ENCODE measurements around the gene SAMD4A. TPM values are rescaled to one million over a fixed set of nuclear protein-coding genes. Genes with fewer than 3 reads are reported as not detected.

Gene SAMD4A
- total RNA-seq, 2 donors from 2014 or later: 0.26 to 1.0 TPM

GRCh38 chr14:54711812-54712464, 145.0 kb downstream of the SAMD4A start:
- Mint-ChIP-seq H3K9me3 (no peaks in the 10 kb centered on the region), H3K4me1 (ENCODE audit: low read depth in 2 of 2) (peaks cover 4 to 5% of the 10 kb centered on the region in 2 donors), H3K4me3 (no peak overlapping the region), H3K36me3 (no peaks in the 10 kb centered on the region), H3K27me3 (peaks cover 22 to 47% of the 10 kb centered on the region in 2 donors), H3K27ac (no peak overlapping the region)
- DNase-seq (ENCODE audit: low spot score): no peak
- no peak for ATAC-seq

- Mint-ChIP-seq H3K27me3 (peaks cover 23 to 48% of the 10 kb centered on the region in 2 donors), H3K27ac (no peak overlapping the region), H3K4me3 (no peak overlapping the region), H3K36me3 (no peaks in the 10 kb centered on the region), H3K9me3 (no peaks in the 10 kb centered on the region), H3K4me1 (ENCODE audit: low read depth in 2 of 2) (peaks cover 4 to 5% of the 10 kb centered on the region in 2 donors)
- DNase-seq (ENCODE audit: low spot score) (no peak), ATAC-seq (no peak)
Observed at GRCh38 chr14:54712465-54713200, 145.7 kb downstream of the SAMD4A start.

GRCh38 chr14:54713379-54713778, 146.5 kb downstream of the SAMD4A start:
- DNase-seq (ENCODE audit: low spot score) (no peak), ATAC-seq (no peak)
- H3K9me3 Mint-ChIP-seq: no peaks in the 10 kb centered on the region
- peaks cover 4 to 5% of the 10 kb centered on the region in 2 donors for H3K4me1 Mint-ChIP-seq (ENCODE audit: low read depth in 2 of 2)
- H3K27me3 Mint-ChIP-seq: peaks cover 24 to 48% of the 10 kb centered on the region in 2 donors
- H3K36me3 Mint-ChIP-seq: no peaks in the 10 kb centered on the region
- H3K4me3 Mint-ChIP-seq: no peak overlapping the region
- no peak overlapping the region for H3K27ac Mint-ChIP-seq

- Mint-ChIP-seq H3K36me3 (no peaks in the 10 kb centered on the region), H3K4me3 (no peak overlapping the region), H3K27ac (no peak overlapping the region), H3K27me3 (peaks cover 31 to 56% of the 10 kb centered on the region in 2 donors), H3K9me3 (no peaks in the 10 kb centered on the region), H3K4me1 (ENCODE audit: low read depth in 2 of 2) (no peaks in the 10 kb centered on the region)
- no peak for ATAC-seq
- no peak for DNase-seq (ENCODE audit: low spot score)
Observed at GRCh38 chr14:54715239-54715638, 148.3 kb downstream of the SAMD4A start.

- DNase-seq (ENCODE audit: low spot score): no peak
- ATAC-seq: no peak
- Mint-ChIP-seq H3K4me3 (no peak overlapping the region), H3K27ac (no peak overlapping the region), H3K9me3 (no peaks in the 10 kb centered on the region), H3K4me1 (ENCODE audit: low read depth in 2 of 2) (no peaks in the 10 kb centered on the region), H3K36me3 (no peaks in the 10 kb centered on the region), H3K27me3 (peaks cover 35 to 61% of the 10 kb centered on the region in 2 donors)
Observed at GRCh38 chr14:54715811-54716210, 148.9 kb downstream of the SAMD4A start.

GRCh38 chr14:54716862-54717261, 149.9 kb downstream of the SAMD4A start:
- Mint-ChIP-seq H3K27ac (no peak overlapping the region), H3K27me3 (peaks cover 31 to 57% of the 10 kb centered on the region in 2 donors), H3K9me3 (no peaks in the 10 kb centered on the region), H3K4me1 (ENCODE audit: low read depth in 2 of 2) (no peaks in the 10 kb centered on the region), H3K36me3 (no peaks in the 10 kb centered on the region), H3K4me3 (no peak overlapping the region)
- no peak for DNase-seq (ENCODE audit: low spot score)
- no peak for ATAC-seq

- H3K4me1 Mint-ChIP-seq (ENCODE audit: low read depth in 2 of 2): no peaks in the 10 kb centered on the region
- no peak overlapping the region for H3K4me3 Mint-ChIP-seq
- no peaks in the 10 kb centered on the region for H3K9me3 Mint-ChIP-seq
- no peaks in the 10 kb centered on the region for H3K36me3 Mint-ChIP-seq
- peaks cover 31 to 56% of the 10 kb centered on the region in 2 donors for H3K27me3 Mint-ChIP-seq
- DNase-seq (ENCODE audit: low spot score) (no peak), ATAC-seq (no peak)
- H3K27ac Mint-ChIP-seq: no peak overlapping the region
Observed at GRCh38 chr14:54718046-54718445, 151.1 kb downstream of the SAMD4A start.

GRCh38 chr14:54719406-54719805, 152.5 kb downstream of the SAMD4A start:
- Mint-ChIP-seq H3K27me3 (peaks cover 35 to 61% of the 10 kb centered on the region in 2 donors), H3K4me1 (ENCODE audit: low read depth in 2 of 2) (no peaks in the 10 kb centered on the region), H3K4me3 (no peak overlapping the region), H3K27ac (no peak overlapping the region), H3K36me3 (no peaks in the 10 kb centered on the region), H3K9me3 (no peaks in the 10 kb centered on the region)
- DNase-seq (ENCODE audit: low spot score): no peak
- ATAC-seq: no peak

- Mint-ChIP-seq H3K9me3 (no peaks in the 10 kb centered on the region), H3K36me3 (no peaks in the 10 kb centered on the region), H3K27ac (no peak overlapping the region), H3K4me3 (no peak overlapping the region), H3K27me3 (peaks cover 44 to 68% of the 10 kb centered on the region in 2 donors), H3K4me1 (ENCODE audit: low read depth in 2 of 2) (no peaks in the 10 kb centered on the region)
- DNase-seq (ENCODE audit: low spot score) (no peak), ATAC-seq (no peak)
Observed at GRCh38 chr14:54722791-54723432, 156.0 kb downstream of the SAMD4A start.

GRCh38 chr14:54724123-54724522, 157.2 kb downstream of the SAMD4A start:
- H3K9me3 Mint-ChIP-seq: no peaks in the 10 kb centered on the region
- H3K27me3 Mint-ChIP-seq: peaks cover 42 to 80% of the 10 kb centered on the region in 2 donors
- no peak for ATAC-seq
- H3K36me3 Mint-ChIP-seq: no peaks in the 10 kb centered on the region
- H3K27ac Mint-ChIP-seq: no peak overlapping the region
- H3K4me1 Mint-ChIP-seq (ENCODE audit: low read depth in 2 of 2): peaks cover 0 to 6% of the 10 kb centered on the region in 2 donors
- no peak overlapping the region for H3K4me3 Mint-ChIP-seq
- no peak for DNase-seq (ENCODE audit: low spot score)

- Mint-ChIP-seq H3K27me3 (peaks cover 45 to 82% of the 10 kb centered on the region in 2 donors), H3K27ac (no peak overlapping the region), H3K9me3 (no peaks in the 10 kb centered on the region), H3K4me1 (ENCODE audit: low read depth in 2 of 2) (peaks cover 4 to 13% of the 10 kb centered on the region in 2 donors), H3K36me3 (no peaks in the 10 kb centered on the region), H3K4me3 (no peak overlapping the region)
- ATAC-seq (no peak), DNase-seq (ENCODE audit: low spot score) (no peak)
Observed at GRCh38 chr14:54724676-54725325, 157.9 kb downstream of the SAMD4A start.

- Mint-ChIP-seq H3K27ac (no peak overlapping the region), H3K4me1 (ENCODE audit: low read depth in 2 of 2) (peaks cover 10 to 24% of the 10 kb centered on the region in 2 donors), H3K9me3 (no peaks in the 10 kb centered on the region), H3K4me3 (no peak overlapping the region), H3K27me3 (peaks cover 35 to 75% of the 10 kb centered on the region in 2 donors), H3K36me3 (no peaks in the 10 kb centered on the region)
- no peak for DNase-seq (ENCODE audit: low spot score)
- no peak for ATAC-seq
Observed at GRCh38 chr14:54725998-54726397, 159.1 kb downstream of the SAMD4A start.

GRCh38 chr14:54727929-54728328, 161.0 kb downstream of the SAMD4A start:
- H3K9me3 Mint-ChIP-seq: no peaks in the 10 kb centered on the region
- H3K27me3 Mint-ChIP-seq: peaks cover 38 to 78% of the 10 kb centered on the region in 2 donors
- H3K27ac Mint-ChIP-seq: no peak overlapping the region
- DNase-seq (ENCODE audit: low spot score) (no peak), ATAC-seq (no peak)
- no peaks in the 10 kb centered on the region for H3K36me3 Mint-ChIP-seq
- peaks cover 10 to 32% of the 10 kb centered on the region in 2 donors for H3K4me1 Mint-ChIP-seq (ENCODE audit: low read depth in 2 of 2)
- no peak overlapping the region for H3K4me3 Mint-ChIP-seq
